Right atrium auricular region (tissue), 2 donors: ENCODE data around the gene AK4. TPM values are rescaled to one million over a fixed set of nuclear protein-coding genes. Genes with fewer than 3 reads are reported as not detected.
A peak's percentile ranks its signal among the peaks of the same experiment; 100 is the strongest.

Source experiments
- DNase-seq: peaks from one replicate; pipeline ENCODE4 v3.0.0-alpha.2; 2019; ENCODE audit warnings: low spot score
- H3K27ac ChIP-seq, 2 donors: fragments of 200-600 bp; sonication (generic); 1 replicate in 1 of 2; 2 replicates in 1 of 2; pipeline ENCODE4 v1.5.1; 2016 to 2019
- H3K27me3 ChIP-seq, 2 donors: fragments of 200-600 bp; sonication (generic); one replicate each; pipeline versions ENCODE4 v1.5.1 to v1.6.0; 2017 to 2019
- H3K36me3 ChIP-seq: fragments of 200-600 bp; sonication (generic); one replicate; pipeline ENCODE4 v1.5.1; 2016
- H3K4me1 ChIP-seq, 2 donors: fragments of 200-600 bp; sonication (generic); one replicate each; pipeline versions ENCODE4 v1.5.1 to v1.6.0; 2017 to 2019
- H3K4me3 ChIP-seq, 2 donors: fragments of 200-600 bp; sonication (generic); 1 replicate in 1 of 2; 2 replicates in 1 of 2; pipeline ENCODE4 v1.5.1; 2017 to 2019; ENCODE audit warnings: mild to moderate bottlenecking in 1 of 2, moderate library complexity in 1 of 2
- H3K9me3 ChIP-seq, 2 donors: fragments of 200-600 bp; sonication (generic); one replicate each; pipeline ENCODE4 v1.5.1; 2019
- CTCF ChIP-seq, 2 donors: fragments of 200-600 bp; sonication (generic); IDR thresholded peaks; one replicate each; pipeline ENCODE4 v1.5.1; 2019; ENCODE audit warnings: antibody characterized with exemption in 2 of 2
- total RNA-seq, 2 donors: library from RNA; depleted of rRNA; stranded (reverse); fragments of >200 nt; gene quantifications; one replicate each; pipeline ENCODE4 v1.1.0, GENCODE V29; 2016

AK4 gene
- total RNA-seq, 2 donors from 2014 or later: 59.7 to 80.9 TPM

- no peak for DNase-seq
- no peaks in the 10 kb centered on the region for H3K36me3 ChIP-seq
- no peaks in the 10 kb centered on the region for H3K27me3 ChIP-seq
- H3K27ac ChIP-seq: peak overlapping the region in 1 of 2 donors; percentile 75
- H3K9me3 ChIP-seq: no peaks in the 10 kb centered on the region
- H3K4me3 ChIP-seq: no peak overlapping the region
- H3K4me1 ChIP-seq: peaks cover 0 to 23% of the 10 kb centered on the region in 2 donors
- no peak for TF ChIP-seq CTCF (IDR thresholded peaks at IDR 0.05)
These were observed 118.5 kb downstream of the AK4 start for GRCh38 chr1:65266476-65266875.

GRCh38 chr1:65267271-65267670 is 119.3 kb downstream of the AK4 start:
- H3K27ac ChIP-seq: no peak overlapping the region
- no peak for DNase-seq
- no peaks in the 10 kb centered on the region for H3K27me3 ChIP-seq
- no peak overlapping the region for H3K4me3 ChIP-seq
- peaks cover 0 to 23% of the 10 kb centered on the region in 2 donors for H3K4me1 ChIP-seq
- no peaks in the 10 kb centered on the region for H3K36me3 ChIP-seq
- TF ChIP-seq CTCF (IDR thresholded peaks at IDR 0.05): no peak
- H3K9me3 ChIP-seq: no peaks in the 10 kb centered on the region

GRCh38 chr1:65267683-65268082 is 119.7 kb downstream of the AK4 start:
- no peak overlapping the region for H3K4me3 ChIP-seq
- H3K36me3 ChIP-seq: no peaks in the 10 kb centered on the region
- H3K27ac ChIP-seq: no peak overlapping the region
- H3K9me3 ChIP-seq: no peaks in the 10 kb centered on the region
- H3K4me1 ChIP-seq: peaks cover 0 to 23% of the 10 kb centered on the region in 2 donors
- DNase-seq: no peak
- TF ChIP-seq CTCF (IDR thresholded peaks at IDR 0.05): no peak
- no peaks in the 10 kb centered on the region for H3K27me3 ChIP-seq

- DNase-seq: no peak
- no peaks in the 10 kb centered on the region for H3K9me3 ChIP-seq
- no peak overlapping the region for H3K27ac ChIP-seq
- H3K36me3 ChIP-seq: no peaks in the 10 kb centered on the region
- TF ChIP-seq CTCF (IDR thresholded peaks at IDR 0.05): no peak
- H3K4me3 ChIP-seq: no peak overlapping the region
- H3K4me1 ChIP-seq: peaks cover 0 to 22% of the 10 kb centered on the region in 2 donors
- H3K27me3 ChIP-seq: no peaks in the 10 kb centered on the region
These were observed 121.6 kb downstream of the AK4 start for GRCh38 chr1:65269612-65270011.

GRCh38 chr1:65276197-65276939 is 128.4 kb downstream of the AK4 start:
- no peak for TF ChIP-seq CTCF (IDR thresholded peaks at IDR 0.05)
- Histone ChIP-seq H3K4me1 (peaks cover 0 to 21% of the 10 kb centered on the region in 2 donors), H3K36me3 (no peaks in the 10 kb centered on the region), H3K27ac (no peak overlapping the region), H3K4me3 (no peak overlapping the region), H3K27me3 (no peaks in the 10 kb centered on the region), H3K9me3 (no peaks in the 10 kb centered on the region)
- DNase-seq: no peak
